ENCODE measurements around the gene ARHGAP28.

- TF ChIP-seq ZNF263 (CRISPR knock-in tag; IDR thresholded peaks at IDR 0.05) (no peak), YY1 (IDR thresholded peaks at IDR 0.05; ENCODE audit: insufficient read depth, insufficient replicate concordance, low read depth, low read length) (no peak), CTCF (CRISPR knock-in tag; IDR thresholded peaks at IDR 0.05) (no peak), ZNF546 (CRISPR knock-in tag; conservative IDR thresholded peaks at IDR 0.05) (no peak), TCF7 (IDR thresholded peaks at IDR 0.05; ENCODE audit: low read depth) (no peak), ZSCAN30 (CRISPR knock-in tag; IDR thresholded peaks at IDR 0.05) (no peak), GTF3A (CRISPR knock-in tag; conservative IDR thresholded peaks at IDR 0.05) (no peak), ZNF382 (CRISPR knock-in tag; IDR thresholded peaks at IDR 0.05; ENCODE audit: borderline replicate concordance) (no peak), CEBPB (IDR thresholded peaks at IDR 0.05; ENCODE audit: borderline replicate concordance, low read depth, low read length) (peak; percentile 28; the same call in 1 of the 2 replicates), JUND (CRISPR knock-in tag; IDR thresholded peaks at IDR 0.05) (no peak), UBTF (CRISPR knock-in tag; IDR thresholded peaks at IDR 0.05) (no peak), ZNF256 (CRISPR knock-in tag; conservative IDR thresholded peaks at IDR 0.05) (no peak), NR2C2 (CRISPR knock-in tag; IDR thresholded peaks at IDR 0.05; ENCODE audit: borderline replicate concordance) (no peak), SP1 (IDR thresholded peaks at IDR 0.05) (no peak), SP1 (CRISPR knock-in tag; IDR thresholded peaks at IDR 0.05) (no peak)
Observed at GRCh38 chr18:6961331-6961730, 231.8 kb downstream of the ARHGAP28 start.

Data from HepG2 (cell line).